Tibial nerve (tissue), 3 donors: ENCODE results near the gene TP53I11.

Source experiments
- POLR2A ChIP-seq, 2 donors: fragments of 450-650 bp; IDR thresholded peaks; one replicate each; pipeline ENCODE4 v1.6.1; 2017; ENCODE audit warnings: antibody characterized with exemption in 2 of 2, mild to moderate bottlenecking in 2 of 2, moderate library complexity in 2 of 2
- TF ChIP-seq, protein P1 (sequence below), 5 experiments: fragments of 200-600 bp in 3 of 5; fragments of 450-650 bp in 2 of 5; sonication (generic) in 3 of 5; IDR thresholded peaks; one replicate each; pipeline ENCODE4 v1.5.1; 2016 to 2019; ENCODE audit warnings: antibody characterized with exemption in 5 of 5, mild to moderate bottlenecking in 3 of 5, moderate library complexity in 2 of 5

DNA sequence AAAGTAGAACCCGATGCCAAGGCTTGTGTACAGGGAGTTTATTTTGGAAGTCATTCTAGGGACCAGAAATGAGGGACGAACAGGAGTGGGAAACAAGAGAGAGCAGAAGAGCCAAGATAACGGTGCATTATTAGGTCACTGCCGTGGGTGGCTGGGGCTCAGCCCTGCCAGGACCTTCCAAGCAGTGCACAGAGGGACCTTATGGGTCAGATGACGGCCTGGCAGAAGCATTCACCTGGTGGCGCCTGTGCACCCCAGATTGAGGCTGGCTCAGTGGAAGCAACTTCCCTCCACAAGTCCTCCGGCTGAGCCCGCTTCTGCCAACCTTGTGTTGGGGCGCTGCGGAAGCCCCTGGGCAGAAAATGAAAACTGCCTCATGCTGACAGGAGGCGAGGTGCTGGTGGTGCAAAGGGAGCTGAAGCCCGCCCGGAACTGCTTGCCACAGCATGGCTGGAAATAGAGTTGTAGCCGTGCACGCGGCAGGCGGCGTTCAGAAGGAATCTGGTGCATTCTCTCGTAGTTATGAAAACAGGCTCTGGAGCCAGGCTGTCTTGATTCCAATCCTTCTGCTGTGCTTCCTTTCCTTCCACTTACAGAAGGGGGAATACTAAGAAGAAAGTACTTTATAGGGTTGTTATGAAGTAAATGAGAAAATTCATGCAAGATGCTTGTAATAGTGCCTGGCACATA lies 22.2 kb upstream of the TP53I11 start:
- TF ChIP-seq, protein P1, sequence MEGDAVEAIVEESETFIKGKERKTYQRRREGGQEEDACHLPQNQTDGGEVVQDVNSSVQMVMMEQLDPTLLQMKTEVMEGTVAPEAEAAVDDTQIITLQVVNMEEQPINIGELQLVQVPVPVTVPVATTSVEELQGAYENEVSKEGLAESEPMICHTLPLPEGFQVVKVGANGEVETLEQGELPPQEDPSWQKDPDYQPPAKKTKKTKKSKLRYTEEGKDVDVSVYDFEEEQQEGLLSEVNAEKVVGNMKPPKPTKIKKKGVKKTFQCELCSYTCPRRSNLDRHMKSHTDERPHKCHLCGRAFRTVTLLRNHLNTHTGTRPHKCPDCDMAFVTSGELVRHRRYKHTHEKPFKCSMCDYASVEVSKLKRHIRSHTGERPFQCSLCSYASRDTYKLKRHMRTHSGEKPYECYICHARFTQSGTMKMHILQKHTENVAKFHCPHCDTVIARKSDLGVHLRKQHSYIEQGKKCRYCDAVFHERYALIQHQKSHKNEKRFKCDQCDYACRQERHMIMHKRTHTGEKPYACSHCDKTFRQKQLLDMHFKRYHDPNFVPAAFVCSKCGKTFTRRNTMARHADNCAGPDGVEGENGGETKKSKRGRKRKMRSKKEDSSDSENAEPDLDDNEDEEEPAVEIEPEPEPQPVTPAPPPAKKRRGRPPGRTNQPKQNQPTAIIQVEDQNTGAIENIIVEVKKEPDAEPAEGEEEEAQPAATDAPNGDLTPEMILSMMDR (IDR thresholded peaks at IDR 0.05), result no peak
- TF ChIP-seq POLR2A (IDR thresholded peaks at IDR 0.05), result no peak
